ENCODE results near the gene GID8.

DNA sequence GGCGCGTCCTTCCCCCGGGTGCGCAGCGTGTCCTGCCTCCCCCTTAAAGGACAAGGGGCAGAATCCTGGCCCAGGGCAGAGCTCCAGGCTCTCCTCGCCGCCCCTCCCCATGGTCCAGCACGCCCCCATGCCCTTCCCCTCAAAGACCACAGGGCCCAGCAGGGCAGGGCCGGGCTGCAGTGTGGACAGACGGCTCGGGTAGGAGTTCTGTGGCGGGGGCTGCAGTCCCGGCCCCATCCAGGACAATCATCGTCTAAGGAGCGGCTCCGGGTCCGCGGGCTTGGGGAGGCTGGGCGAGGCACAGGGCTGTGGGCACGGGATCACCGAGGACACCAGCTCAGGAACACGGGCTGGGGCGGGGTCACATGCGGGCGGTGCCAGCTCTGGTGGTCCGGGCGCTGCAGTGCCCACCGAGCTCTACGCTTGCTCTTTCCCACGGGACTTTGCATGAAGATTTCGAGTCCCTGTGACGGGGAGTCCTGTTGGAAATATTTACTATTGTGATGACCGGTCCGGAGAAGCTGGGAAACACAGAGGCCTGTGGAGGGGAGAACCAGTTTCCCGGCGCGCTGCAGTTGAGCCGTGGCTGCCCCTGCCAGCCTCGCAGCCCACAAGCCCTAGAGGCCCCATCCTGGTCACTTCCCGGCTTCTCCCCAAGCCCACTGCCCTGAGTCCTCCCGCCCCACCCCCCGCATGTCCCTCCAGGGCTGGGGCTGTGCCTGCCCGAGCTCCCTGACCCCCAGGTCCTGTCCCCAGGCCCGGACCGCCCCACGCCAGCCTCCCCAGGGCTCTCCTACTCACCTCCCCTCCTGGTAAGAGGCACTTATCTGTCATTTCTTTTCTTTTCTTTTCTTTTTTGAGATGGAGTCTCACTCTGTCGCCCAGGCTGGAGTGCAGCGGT, 35.1 kb downstream of the GID8 start:
- TF ChIP-seq RCOR1 (IDR thresholded peaks at IDR 0.05; ENCODE audit: insufficient replicate concordance, low read length) (no peak), SMC3 (IDR thresholded peaks at IDR 0.05; ENCODE audit: low read depth, low read length) (no peak), CEBPB (IDR thresholded peaks at IDR 0.05; ENCODE audit: low read depth, low read length) (no peak)
- TF ChIP-seq, protein P1, sequence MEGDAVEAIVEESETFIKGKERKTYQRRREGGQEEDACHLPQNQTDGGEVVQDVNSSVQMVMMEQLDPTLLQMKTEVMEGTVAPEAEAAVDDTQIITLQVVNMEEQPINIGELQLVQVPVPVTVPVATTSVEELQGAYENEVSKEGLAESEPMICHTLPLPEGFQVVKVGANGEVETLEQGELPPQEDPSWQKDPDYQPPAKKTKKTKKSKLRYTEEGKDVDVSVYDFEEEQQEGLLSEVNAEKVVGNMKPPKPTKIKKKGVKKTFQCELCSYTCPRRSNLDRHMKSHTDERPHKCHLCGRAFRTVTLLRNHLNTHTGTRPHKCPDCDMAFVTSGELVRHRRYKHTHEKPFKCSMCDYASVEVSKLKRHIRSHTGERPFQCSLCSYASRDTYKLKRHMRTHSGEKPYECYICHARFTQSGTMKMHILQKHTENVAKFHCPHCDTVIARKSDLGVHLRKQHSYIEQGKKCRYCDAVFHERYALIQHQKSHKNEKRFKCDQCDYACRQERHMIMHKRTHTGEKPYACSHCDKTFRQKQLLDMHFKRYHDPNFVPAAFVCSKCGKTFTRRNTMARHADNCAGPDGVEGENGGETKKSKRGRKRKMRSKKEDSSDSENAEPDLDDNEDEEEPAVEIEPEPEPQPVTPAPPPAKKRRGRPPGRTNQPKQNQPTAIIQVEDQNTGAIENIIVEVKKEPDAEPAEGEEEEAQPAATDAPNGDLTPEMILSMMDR (conservative IDR thresholded peaks at IDR 0.05; ENCODE audit: low read depth, low read length), result no peak

Measured in IMR-90 (cell line).